Right ventricle myocardium inferior (tissue), 1 donor: Measurements from ENCODE around the gene OR12D2. TPM values are rescaled to one million over a fixed set of nuclear protein-coding genes. Genes with fewer than 3 reads are reported as not detected.
"Not testable (repeated sequence)": the region's sequence is repeated elsewhere in the genome, so short reads cannot be mapped to it uniquely, and the experiment has no call there.

Source experiments
- ATAC-seq: fragments of 200-7000 bp; cut with Tn5 transposase; one replicate; pipeline ENCODE4 v1.9.1; 2020; ENCODE audit warnings: mild to moderate bottlenecking, moderate library complexity
- DNase-seq: peaks from one replicate; pipeline ENCODE4 v3.0.0; 2021; ENCODE audit errors: missing footprints
- intact Hi-C: fragments of 100-400 bp; cut with DNase I; formaldehyde crosslinking; loops from one replicate; pipeline ENCODE4 v1.11.0; 2022
- long read RNA-seq: library from polyadenylated mRNA; unstranded; transcript quantifications from one replicate; pipeline ENCODE4 v2.0.0, GENCODE V29; 2021
- total RNA-seq: library from RNA; stranded (reverse); fragmentation: NEBNext Ultra II Directional; extraction: Animal tissue kit (Norgen Biotek cat#: 25700); gene quantifications from one replicate; pipeline ENCODE4 v1.2.1, GENCODE V29; 2021
- donor health status: DM: no; HTN: yes; CAD: no; lungs with severe emphysema.

OR12D2 gene, protein sequence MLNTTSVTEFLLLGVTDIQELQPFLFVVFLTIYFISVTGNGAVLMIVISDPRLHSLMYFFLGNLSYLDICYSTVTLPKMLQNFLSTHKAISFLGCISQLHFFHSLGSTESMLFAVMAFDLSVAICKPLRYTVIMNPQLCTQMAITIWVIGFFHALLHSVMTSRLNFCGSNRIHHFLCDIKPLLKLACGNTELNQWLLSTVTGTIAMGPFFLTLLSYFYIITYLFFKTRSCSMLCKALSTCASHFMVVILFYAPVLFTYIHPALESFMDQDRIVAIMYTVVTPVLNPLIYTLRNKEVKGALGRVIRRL
- not detected for total RNA-seq
- long read RNA-seq, result 0 reads

DNA sequence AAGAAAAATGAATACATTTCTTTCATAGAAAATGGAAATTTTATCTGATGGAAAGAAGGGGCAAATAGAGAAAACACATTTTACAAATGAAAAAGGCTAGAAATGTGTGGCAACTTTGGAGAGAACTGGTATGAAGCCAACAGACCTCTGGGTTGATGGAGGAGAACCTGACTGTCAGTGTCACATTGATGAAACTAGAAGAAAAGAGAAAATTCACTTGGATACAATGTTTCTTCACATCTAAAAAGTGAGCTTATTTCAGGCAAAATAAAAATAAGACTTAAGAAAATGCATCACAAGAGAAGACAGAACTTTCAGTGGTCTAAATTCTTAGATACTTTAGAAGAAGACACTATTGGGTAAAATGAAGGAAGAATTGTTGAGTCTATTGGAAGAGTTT, at the start of gene OR12D2:
Gene OR12D2, plus strand, starts transcription at position 301 of the 400 bp plus-strand sequence. CDS start 1,069 bp downstream, outside the sequence.
- no peak for ATAC-seq
- DNase-seq, result no peak
- intact Hi-C loops, result no loop called here

GRCh38 chr6:29349348-29349747, 46.1 kb upstream of the OR12D2 start:
- ATAC-seq, DNase-seq, intact Hi-C loops: not testable (repeated sequence)

DNA sequence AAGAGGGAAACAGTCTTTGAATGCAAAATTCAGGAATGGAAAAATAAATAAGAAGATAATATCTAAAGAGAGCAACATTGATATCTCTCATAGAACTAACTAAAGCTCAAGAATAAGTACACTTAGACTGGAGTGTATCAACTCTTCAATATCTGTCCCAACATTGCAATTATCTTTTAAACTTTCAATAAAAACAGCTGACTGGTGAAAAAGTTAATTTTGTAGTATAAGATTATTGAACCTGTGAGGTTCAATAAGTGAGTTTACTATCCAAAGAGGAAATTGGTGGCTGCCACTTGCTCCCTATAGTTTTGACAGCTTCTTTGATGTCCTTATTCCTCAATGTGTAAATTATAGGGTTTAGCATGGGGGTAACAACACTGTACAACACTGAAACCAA, 40.5 kb upstream of the OR12D2 start:
- intact Hi-C loops, result no loop called here
- DNase-seq, result no peak
- no peak for ATAC-seq

GRCh38 chr6:29355603-29356002, 39.8 kb upstream of the OR12D2 start:
- intact Hi-C loops, result no loop called here
- DNase-seq (no peak), ATAC-seq (no peak)

- ATAC-seq (no peak), DNase-seq (no peak)
- intact Hi-C loops, result no loop called here
Observed at GRCh38 chr6:29368765-29369164, 26.7 kb upstream of the OR12D2 start, which contains the start of gene OR5V1. Gene OR5V1 (minus strand): TSS chr6:29368865. CDS start chr6:29356195, 12,670 bp downstream.

DNA sequence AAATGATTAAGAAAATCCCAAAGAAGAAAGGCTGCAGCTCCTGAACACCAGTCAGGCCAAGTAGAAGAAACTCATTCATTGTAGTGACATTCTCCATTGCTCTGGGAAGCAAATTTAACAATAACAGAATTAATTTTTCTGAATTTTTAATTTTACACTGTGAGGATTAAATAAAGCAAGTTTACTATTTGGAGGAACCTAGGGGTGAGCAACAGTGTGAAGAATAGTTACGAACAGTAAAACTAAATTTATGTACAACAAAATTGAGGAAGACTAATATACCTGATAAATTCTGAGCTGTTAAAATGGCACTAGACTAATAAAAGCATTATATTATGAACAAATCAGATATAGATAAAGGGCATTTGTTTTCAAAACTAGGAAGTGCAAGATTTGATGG, 20.2 kb upstream of the OR12D2 start, which contains the start of gene OR12D3:
Gene OR12D3, minus strand, starts transcription at position 101 of the 400 bp plus-strand sequence. Its CDS starts 4 bp downstream, at position 97.
- no peak for ATAC-seq
- intact Hi-C loops, result no loop called here
- DNase-seq, result no peak

GRCh38 chr6:29376003-29376402, 19.4 kb upstream of the OR12D2 start:
- DNase-seq (no peak), ATAC-seq (no peak)
- intact Hi-C loops, result no loop called here

DNA sequence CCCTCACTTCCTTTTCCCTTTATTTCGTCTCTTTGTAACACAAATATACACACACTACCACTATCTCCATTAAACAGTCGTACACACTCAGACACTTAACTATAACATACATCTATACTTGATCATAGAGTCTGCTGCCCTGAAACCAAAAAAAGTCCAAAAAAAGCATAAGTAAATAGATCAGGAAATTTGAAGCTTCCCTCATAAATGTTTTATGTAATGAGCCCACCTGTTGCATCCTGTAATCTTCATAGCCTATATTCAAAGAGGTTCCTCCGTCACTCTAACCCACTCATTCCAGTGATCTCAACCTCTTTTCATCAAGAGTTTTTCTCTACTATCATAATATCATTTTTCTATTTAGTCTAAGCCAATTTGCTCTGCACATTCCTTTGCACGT, 6.9 kb upstream of the OR12D2 start:
- DNase-seq (no peak), ATAC-seq (no peak)
- intact Hi-C loops, result no loop called here

- intact Hi-C loops, result no loop called here
- DNase-seq, result no peak
- ATAC-seq, result no peak
Observed at GRCh38 chr6:29399525-29399924, 4.1 kb downstream of the OR12D2 start.

DNA sequence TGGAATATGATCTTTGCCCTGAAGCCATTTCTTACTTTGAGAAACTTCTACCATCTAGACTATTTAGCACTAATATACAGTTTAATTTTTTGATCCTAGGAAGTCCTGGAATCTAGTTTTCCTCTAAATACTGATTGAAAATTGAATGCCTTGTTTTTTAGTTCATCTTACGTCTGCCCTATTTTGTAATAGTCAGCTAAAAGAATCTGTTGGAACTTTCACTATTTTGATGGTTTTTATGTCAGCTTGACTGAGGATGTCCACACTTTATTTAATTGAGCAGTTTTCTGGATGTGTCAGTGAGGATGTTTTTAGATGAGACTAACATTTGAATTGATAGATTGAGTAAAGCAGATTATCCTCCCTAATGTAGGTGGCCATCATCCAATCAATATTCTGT, 8.4 kb downstream of the OR12D2 start:
- ATAC-seq (no peak), DNase-seq (no peak)
- intact Hi-C loops, result no loop called here

DNA sequence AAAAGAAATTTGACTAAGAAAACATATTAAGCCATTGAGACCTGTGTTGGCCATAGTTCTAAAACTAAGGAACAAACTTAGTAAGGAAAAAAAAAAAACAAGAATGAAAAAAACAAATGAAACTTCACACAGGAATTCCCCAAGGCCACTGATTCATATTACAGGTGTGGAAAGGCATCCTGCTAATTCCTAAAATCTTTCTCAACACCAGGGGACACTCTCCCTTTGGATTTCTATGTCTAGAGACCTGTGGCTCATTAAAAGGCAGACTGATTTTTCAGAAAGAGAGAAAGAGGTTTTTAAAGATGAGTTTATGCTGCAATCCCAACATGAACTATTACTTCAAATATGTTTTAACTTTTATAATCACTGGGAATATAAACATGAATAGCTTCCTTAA, 19.2 kb downstream of the OR12D2 start, which contains the start of gene OR12D1:
Gene OR12D1, plus strand, starts transcription at position 341 of the 400 bp plus-strand sequence.
- DNase-seq (no peak), ATAC-seq (no peak)
- intact Hi-C loops, result no loop called here

DNA sequence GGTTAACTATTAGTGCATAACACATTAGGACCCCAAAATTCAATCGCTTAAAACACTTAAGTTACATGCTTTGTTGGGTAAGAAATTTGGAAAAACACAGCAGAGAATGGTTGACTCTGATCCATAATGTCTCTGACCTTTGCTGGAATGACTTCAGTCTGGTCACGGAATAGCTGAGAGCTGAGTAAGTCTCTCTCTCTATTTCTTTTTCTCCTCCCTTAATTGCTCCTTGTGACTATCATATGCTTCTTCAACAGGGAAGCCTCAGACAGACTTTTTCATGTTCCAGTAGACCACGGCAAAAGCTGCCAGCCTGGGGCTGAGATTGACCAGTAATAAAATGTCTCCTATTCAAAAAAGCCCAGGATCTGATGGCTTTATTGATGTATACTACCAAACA, 24.1 kb downstream of the OR12D2 start:
- ATAC-seq (no peak), DNase-seq (no peak)
- intact Hi-C loops, result no loop called here

GRCh38 chr6:29424168-29424567, 28.7 kb downstream of the OR12D2 start:
- intact Hi-C loops, result no loop called here
- ATAC-seq (no peak), DNase-seq (no peak)

GRCh38 chr6:29424575-29424974, 29.1 kb downstream of the OR12D2 start:
- DNase-seq (no peak), ATAC-seq (no peak)
- intact Hi-C loops, result no loop called here

GRCh38 chr6:29425075-29425474, 29.6 kb downstream of the OR12D2 start:
- DNase-seq, result no peak
- no peak for ATAC-seq
- intact Hi-C loops, result no loop called here

GRCh38 chr6:29426654-29427053, 31.2 kb downstream of the OR12D2 start:
- ATAC-seq (no peak), DNase-seq (no peak)
- intact Hi-C loops, result no loop called here

DNA sequence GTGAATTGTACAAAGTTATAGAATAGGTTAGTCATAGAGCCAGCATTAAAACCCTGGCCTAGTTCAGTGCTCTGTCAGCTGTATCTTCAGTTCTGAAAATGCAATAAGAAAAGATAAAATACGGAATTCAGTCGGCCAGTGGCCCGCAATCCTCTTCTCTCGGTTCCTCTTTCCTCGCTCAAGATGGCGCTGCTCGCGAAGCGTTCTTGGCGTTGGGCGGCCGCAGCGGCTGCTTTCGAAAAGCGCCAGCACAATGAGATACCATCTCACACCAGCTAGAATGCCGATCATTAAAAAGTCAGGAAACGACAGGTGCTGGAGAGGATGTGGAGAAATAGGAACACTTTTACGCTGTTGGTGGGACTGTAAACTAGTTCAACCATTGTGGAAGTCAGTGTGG, 41.3 kb downstream of the OR12D2 start:
- intact Hi-C loops, DNase-seq, ATAC-seq: not testable (repeated sequence)

DNA sequence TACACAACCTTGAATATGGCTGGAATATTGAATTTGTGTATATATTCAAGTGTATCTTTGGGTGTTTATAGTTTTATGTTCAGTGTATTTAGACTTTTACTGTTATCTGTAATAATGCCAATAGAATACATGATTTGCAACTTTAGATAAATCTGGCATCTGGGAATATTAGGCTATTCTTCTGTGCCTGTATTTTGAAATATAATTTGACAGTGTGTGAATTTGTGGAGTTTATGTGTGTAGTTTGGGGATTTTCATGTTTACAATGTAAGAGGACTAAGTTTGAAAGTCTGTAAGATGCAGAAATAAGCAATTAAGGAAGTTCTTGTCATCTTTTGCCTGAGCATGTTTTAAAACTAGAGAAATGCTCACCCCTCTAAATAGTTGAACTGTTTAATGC, 43.6 kb downstream of the OR12D2 start, which contains the start of gene OR10C1:
Gene OR10C1, plus strand, starts transcription at position 301 of the 400 bp plus-strand sequence. CDS start 710 bp downstream, outside the sequence.
- ATAC-seq (no peak), DNase-seq (no peak)
- intact Hi-C loops, result no loop called here

DNA sequence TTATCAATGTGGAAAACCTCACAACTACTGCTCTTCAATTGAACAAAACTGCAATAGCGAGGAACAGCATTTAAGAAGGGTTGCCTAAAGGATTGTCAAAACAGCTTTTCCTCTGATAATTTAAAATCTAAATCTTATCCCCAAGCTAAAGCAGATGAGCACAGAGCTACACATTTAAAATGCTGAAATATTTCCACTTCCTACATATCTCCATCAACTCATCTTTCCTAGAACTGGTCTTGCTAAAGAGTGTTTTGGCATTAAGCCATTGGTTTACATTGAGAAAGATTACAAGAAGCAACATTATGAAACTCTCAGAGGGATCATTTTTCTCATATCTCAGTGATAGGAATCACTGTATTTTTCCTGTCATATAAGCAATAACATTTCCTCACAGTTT, 47.3 kb downstream of the OR12D2 start:
- intact Hi-C loops, result no loop called here
- no peak for DNase-seq
- ATAC-seq, result no peak

DNA sequence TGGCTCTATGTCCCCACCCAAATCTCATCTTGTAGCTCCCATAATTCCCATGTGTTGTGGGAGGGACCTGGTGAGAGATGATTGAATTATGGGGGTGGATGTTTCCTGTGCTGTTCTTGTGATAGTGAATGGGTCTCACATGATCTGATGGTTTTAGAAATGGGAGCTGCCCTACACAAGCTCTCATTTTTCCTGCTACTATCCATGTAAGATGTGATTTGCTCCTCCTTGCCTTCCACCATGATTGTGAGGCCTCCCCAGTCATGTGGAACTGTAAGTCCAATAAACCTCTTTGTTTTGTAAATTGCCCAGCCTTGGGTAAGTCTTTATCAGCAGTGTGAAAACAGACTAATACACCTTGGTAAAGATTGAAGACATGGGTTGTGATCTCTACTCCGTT, 48.6 kb downstream of the OR12D2 start:
- intact Hi-C loops, ATAC-seq, DNase-seq: not testable (repeated sequence)
